HepG2 (cell line): Measurements from ENCODE around the gene CYSRT1. TPM values are rescaled to one million over a fixed set of nuclear protein-coding genes. Genes with fewer than 3 reads are reported as not detected.
A peak's percentile ranks its signal among the peaks of the same experiment; 100 is the strongest.

Experiments
- ATM ChIP-seq: fragments of 450-650 bp; IDR thresholded peaks from 2 replicates; pipeline ENCODE4 v1.7.1; 2017; ENCODE audit warnings: mild to moderate bottlenecking, borderline replicate concordance
- EP300 ChIP-seq, 3 experiments: sonication (generic) in 1 of 3; formaldehyde crosslinking in 1 of 3; IDR thresholded peaks; 2 replicates each; pipeline versions ENCODE4 v1.5.1 to v1.6.1; 2011 to 2020; ENCODE audit warnings: low read depth in 2 of 3, low read length in 2 of 3, borderline replicate concordance in 1 of 3, improper control_type of control experiment in 1 of 3, mild to moderate bottlenecking in 1 of 3, missing genetic modification reagents in 1 of 3, moderate library complexity in 1 of 3
- KLF12 ChIP-seq: sonication (generic); formaldehyde crosslinking; IDR thresholded peaks from 2 replicates; pipeline ENCODE4 v1.4.0; 2020; ENCODE audit warnings: missing genetic modification reagents, borderline replicate concordance
- SNAPC4 ChIP-seq: sonication (generic); formaldehyde crosslinking; IDR thresholded peaks from 2 replicates; pipeline ENCODE4 v1.4.0; 2020; ENCODE audit warnings: mild to moderate bottlenecking, missing genetic modification reagents
- TBP ChIP-seq: sonication (generic); formaldehyde crosslinking; IDR thresholded peaks from 2 replicates; pipeline ENCODE4 v1.5.0; 2020; ENCODE audit warnings: missing genetic modification reagents
- UBTF ChIP-seq: sonication (generic); formaldehyde crosslinking; IDR thresholded peaks from 2 replicates; pipeline ENCODE4 v1.4.0; 2020; ENCODE audit warnings: mild to moderate bottlenecking, missing genetic modification reagents
- ZBTB20 ChIP-seq: sonication (generic); formaldehyde crosslinking; IDR thresholded peaks from 2 replicates; pipeline ENCODE4 v1.8.1; 2023; ENCODE audit warnings: missing genetic modification reagents, low read depth, mild to moderate bottlenecking, borderline replicate concordance
- ZFP90 ChIP-seq: sonication (generic); formaldehyde crosslinking; IDR thresholded peaks from 2 replicates; pipeline ENCODE4 v1.8.0; 2022; ENCODE audit warnings: missing genetic modification reagents, mild to moderate bottlenecking, inconsistent platforms, borderline replicate concordance
- ZNF407 ChIP-seq: sonication (generic); formaldehyde crosslinking; IDR thresholded peaks from one replicate; pipeline ENCODE4 v1.5.1; 2020; ENCODE audit warnings: mild to moderate bottlenecking, missing genetic modification reagents; ENCODE audit errors: not compliant biosample characterization
- polyA plus RNA-seq, 8 experiments: library from polyadenylated mRNA; depleted of rRNA in 3 of 8; stranded (reverse) in 7 of 8; unstranded in 1 of 8; fragments of >200 nt; fragmentation: Illumina TruSeq in 4 of 8; extraction: Trizol in 4 of 8; gene quantifications; 2 replicates each; pipeline versions ENCODE4 v1.2.1 to v1.2.3, GENCODE V29; 2011 to 2016; ENCODE audit warnings: low read depth in 4 of 8, missing spikeins in 1 of 8, mixed read lengths in 1 of 8; ENCODE audit not compliant: insufficient read depth in 1 of 8
- total RNA-seq, 5 experiments: library from RNA; depleted of rRNA; stranded (reverse); fragments of >200 nt; fragmentation: Illumina TruSeq; extraction: Trizol; gene quantifications; 2 replicates each; pipeline ENCODE4 v1.2.3, GENCODE V29; 2016; ENCODE audit warnings: low read depth in 1 of 5

The CYSRT1 gene
- total and polyA plus RNA-seq, 2 of the 13 experiments (the other 11 are each of a cell fraction or from before 2014, with no cell fraction given), result 1.5 to 2.1 TPM

- no peak for TF ChIP-seq ZNF407
- TF ChIP-seq EP300 (IDR thresholded peaks at IDR 0.05; ENCODE audit: low read depth in 2 of 2, low read length in 2 of 2), result no peak
- TF ChIP-seq EP300 (CRISPR knock-in tag; IDR thresholded peaks at IDR 0.05; ENCODE audit: borderline replicate concordance), result no peak
- TF ChIP-seq ZBTB20 (CRISPR knock-in tag), result 0 out of 2 replicates have a peak, but pooled peaks have one; percentile 9
- 0 out of 2 replicates have a peak, but pooled peaks have one; percentile 3 for TF ChIP-seq UBTF
- TF ChIP-seq TBP (CRISPR knock-in tag), result no peak
- TF ChIP-seq ATM, result no peak
- TF ChIP-seq SNAPC4 (CRISPR knock-in tag), result no peak
- no peak for TF ChIP-seq ZFP90 (CRISPR knock-in tag)
- TF ChIP-seq KLF12 (CRISPR knock-in tag), result peak; percentile 14; the same call in 1 of the 2 replicates
These were observed 1.6 kb upstream of the CYSRT1 start (continued) for GRCh38 chr9:137223078-137223970.
